Measurements from ENCODE around the gene KLHL29.

DNA sequence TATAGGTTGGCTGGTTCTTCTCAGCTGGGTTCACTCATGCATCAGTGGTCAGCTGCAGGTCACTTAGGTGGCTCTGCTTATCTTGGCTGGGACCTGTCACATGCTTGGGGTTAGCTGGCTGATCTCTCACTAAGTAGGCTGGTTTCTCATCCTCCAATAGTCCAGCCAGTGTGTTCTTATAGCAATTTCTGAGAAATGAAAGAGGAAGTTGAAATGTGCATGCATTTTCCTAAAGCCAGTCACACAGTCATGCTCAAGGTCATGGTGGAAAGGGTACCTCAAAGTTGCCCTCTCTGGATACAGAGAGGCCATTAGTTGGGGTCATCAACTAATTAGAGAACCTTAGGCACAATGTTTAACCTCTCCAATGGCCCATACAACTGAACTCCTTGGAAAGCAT lies 64.4 kb downstream of the KLHL29 start:
- TF ChIP-seq, protein P1, sequence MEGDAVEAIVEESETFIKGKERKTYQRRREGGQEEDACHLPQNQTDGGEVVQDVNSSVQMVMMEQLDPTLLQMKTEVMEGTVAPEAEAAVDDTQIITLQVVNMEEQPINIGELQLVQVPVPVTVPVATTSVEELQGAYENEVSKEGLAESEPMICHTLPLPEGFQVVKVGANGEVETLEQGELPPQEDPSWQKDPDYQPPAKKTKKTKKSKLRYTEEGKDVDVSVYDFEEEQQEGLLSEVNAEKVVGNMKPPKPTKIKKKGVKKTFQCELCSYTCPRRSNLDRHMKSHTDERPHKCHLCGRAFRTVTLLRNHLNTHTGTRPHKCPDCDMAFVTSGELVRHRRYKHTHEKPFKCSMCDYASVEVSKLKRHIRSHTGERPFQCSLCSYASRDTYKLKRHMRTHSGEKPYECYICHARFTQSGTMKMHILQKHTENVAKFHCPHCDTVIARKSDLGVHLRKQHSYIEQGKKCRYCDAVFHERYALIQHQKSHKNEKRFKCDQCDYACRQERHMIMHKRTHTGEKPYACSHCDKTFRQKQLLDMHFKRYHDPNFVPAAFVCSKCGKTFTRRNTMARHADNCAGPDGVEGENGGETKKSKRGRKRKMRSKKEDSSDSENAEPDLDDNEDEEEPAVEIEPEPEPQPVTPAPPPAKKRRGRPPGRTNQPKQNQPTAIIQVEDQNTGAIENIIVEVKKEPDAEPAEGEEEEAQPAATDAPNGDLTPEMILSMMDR (IDR thresholded peaks at IDR 0.05): no peak
- no peak for TF ChIP-seq POLR2A (IDR thresholded peaks at IDR 0.05)

Data from thyroid gland (tissue), 4 donors.